Cardiac septum (tissue), 1 donor: ENCODE data around the gene CCDC86. TPM values are rescaled to one million over a fixed set of nuclear protein-coding genes. Genes with fewer than 3 reads are reported as not detected.

ENCODE experiments used
- DNase-seq: peaks from one replicate; pipeline ENCODE4 v3.0.0-alpha.2; 2020; ENCODE audit warnings: low spot score
- intact Hi-C: fragments of 100-400 bp; cut with DNase I; formaldehyde crosslinking; loops from one replicate; pipeline ENCODE4 v1.14.0; 2022
- total RNA-seq: library from RNA; stranded (reverse); fragmentation: NEBNext Ultra II Directional; extraction: Animal tissue kit (Norgen Biotek cat#: 25700); gene quantifications from one replicate; pipeline ENCODE4 v1.2.1, GENCODE V29; 2021
- donor health status: DM: no; HTN: no; CAD: no.

CCDC86 gene
- total RNA-seq, 1 donor from 2014 or later: 10.3 TPM

DNA sequence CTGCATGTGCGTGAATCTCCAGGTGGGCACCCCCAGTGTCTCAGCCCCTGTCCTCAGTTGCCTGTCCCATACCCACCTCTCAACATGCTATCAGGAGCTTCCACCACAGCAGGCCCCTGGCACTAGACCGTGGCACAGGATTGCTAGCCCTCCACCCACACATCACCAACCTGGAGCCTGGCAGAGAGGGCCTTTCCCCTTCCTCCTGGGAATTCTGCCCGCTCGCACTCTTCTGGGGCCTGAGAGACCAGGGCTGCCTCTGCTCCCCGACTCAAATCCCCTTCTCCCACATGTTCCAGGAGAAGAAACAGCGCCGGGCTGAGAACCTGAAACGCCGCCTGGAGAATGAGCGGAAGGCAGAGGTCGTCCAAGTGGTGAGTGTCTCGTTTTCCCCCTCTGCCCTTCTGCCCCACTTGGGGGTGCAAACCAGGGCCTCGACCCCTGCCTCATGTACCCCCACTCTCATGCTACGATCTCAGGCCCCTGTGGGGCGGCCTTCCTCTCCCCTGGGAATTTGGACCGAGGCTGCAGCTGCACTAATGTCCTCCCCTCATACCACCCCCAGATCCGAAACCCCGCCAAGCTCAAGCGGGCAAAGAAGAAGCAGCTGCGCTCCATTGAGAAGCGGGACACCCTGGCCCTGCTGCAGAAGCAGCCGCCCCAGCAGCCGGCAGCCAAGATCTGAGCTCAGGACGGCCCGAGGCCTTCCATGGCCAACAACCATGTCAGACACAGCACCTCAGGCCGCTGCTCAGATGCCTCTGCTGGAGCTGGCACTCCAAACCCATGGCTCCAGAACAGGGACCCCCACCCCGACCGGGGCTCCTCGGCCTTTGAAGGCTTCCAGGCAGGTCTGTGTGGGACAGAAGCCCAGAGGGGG lies 8.0 kb downstream of the CCDC86 start:
- intact Hi-C loops: loop anchor here (10.0 kb wide), 1 partner anchor 315 kb away; the partner anchor contains the start of gene VPS37C
- no peak for DNase-seq

DNA sequence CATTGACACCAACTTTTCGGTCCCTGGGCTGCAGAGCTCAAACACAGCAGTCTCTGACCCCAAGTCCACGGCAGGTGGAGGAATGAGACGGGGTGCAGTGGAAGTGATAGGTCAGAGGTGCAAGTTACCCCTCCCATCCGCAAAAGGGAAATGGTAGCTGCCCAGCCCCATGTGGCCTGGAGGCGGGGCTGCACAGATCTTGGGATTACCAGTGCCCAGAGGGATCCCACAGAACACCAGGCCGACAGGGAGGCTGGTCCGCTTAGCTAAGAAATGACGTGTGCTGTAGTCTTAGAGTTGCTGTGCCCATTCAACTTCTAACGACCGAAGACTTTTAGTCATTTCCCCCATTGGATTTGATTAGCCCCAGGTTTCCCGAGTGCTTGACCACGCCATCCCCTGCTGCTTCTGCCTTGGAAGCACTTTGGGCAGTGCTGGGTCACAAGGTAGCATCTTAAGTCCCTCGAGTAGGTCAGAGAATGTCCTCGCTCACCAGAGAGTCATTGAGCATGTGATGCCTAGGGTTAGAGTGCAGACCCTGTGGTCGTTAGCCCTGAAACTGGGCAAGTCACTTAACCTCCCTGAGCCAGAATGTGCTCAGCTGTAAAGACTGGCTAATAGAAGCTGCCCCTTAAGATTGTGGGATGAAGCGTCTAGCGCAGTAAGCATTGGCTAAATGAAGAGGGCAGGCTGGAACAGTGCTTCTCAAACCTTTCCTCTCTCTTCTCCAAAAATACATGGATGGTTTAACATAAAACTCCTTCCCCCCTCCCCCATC lies 9.6 kb downstream of the CCDC86 start:
- intact Hi-C loops: no loop called here

DNA sequence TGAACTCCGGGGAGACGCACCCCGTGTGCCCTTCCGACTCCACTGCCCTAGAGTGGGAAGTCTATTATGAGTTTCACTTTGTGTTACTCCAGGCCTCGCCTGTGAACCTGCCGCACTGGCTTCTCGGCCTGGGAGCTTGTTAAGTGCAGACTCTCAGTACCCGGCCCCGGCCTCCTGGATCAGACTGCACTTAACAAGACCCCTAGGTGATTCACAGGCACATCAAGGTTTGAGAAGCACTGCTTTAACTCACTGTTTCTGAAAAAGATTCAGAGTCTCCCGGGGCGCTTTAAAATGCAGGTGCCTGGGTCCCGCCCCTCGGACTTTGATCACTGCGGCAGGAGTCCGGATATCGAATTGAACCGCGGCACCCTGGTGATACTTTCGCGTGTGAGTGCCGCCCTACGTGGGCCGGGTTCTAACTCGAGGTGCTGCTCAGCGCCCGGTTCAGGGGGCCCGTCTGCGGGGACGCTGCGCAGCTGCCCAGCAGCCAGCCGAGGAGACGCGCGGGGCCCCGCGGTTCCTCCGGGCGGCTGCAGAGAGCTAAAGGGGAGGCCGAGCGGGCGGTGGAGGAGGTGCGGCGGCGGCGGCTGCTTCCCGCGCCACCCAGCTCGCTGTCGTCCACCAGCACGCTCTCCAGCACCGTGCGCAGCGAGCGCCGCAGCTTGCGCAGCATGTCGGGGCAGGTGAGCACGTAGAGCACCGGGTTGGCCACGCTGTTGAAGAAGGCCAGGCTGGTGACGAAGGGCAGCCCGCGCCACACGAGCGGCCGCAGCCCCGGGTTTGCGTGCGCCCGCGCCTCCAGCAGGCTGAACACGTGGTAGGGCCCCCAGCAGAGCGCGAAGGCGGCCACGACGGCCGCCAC lies 10.4 kb downstream of the CCDC86 start:
- intact Hi-C loops: no loop called here
- no peak for DNase-seq

More for the DNA sequence above, 9.6 kb downstream of the CCDC86 start:
- DNase-seq: no peak

DNA sequence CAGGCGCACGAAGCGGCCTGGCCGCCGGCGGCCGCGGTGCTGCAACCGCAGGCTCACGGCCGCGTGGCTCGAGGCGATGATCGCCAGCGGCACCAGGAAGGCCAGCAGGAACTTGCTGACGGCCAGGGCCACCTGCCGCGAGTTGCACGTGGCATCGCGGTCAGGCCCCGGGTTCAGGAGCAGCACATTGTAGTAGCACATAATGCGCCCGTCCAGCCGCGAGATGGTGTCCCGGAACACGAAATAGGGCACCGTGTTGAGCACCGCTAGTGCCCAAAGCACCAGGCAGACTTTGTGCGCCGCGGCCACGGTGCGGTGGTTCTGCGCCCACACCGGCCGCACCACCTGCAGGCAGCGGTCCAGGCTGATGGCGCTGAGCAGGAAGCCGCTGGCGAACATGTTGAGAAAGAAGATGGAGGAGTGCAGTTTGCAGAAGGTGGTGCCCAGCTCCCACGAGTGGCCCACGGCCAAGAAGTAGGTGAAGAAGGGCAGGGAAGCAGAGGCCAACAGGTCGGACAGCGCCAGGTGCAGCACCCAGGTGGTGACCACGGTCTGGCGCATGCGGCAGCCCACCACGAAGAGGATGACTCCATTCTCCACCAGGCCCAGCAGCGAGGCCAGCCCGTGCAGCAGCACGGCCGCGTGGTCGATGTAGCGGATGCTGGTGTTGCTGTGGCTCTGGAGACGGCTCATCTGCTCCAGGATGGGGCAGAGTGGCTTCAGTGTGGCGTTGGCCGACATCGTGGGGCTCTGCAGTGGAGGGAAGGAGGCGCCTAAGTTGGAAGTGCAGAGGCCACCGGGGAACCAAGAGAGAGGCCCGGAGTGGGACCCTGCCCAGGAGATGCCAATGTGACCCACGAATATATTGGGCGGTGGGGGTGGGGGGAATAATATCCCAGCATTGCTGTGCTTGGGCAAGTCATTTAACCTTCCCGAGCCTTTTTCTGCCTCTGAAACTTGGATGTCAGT lies 11.4 kb downstream of the CCDC86 start:
- intact Hi-C loops: no loop called here

GRCh38 chr11:60854140-60854846 lies 12.4 kb downstream of the CCDC86 start:
- intact Hi-C loops: no loop called here
- no peak for DNase-seq

More for the DNA sequence above, 11.4 kb downstream of the CCDC86 start:
- no peak for DNase-seq

GRCh38 chr11:60854847-60855725 lies 13.2 kb downstream of the CCDC86 start:
- no peak for DNase-seq
- intact Hi-C loops: no loop called here

DNA sequence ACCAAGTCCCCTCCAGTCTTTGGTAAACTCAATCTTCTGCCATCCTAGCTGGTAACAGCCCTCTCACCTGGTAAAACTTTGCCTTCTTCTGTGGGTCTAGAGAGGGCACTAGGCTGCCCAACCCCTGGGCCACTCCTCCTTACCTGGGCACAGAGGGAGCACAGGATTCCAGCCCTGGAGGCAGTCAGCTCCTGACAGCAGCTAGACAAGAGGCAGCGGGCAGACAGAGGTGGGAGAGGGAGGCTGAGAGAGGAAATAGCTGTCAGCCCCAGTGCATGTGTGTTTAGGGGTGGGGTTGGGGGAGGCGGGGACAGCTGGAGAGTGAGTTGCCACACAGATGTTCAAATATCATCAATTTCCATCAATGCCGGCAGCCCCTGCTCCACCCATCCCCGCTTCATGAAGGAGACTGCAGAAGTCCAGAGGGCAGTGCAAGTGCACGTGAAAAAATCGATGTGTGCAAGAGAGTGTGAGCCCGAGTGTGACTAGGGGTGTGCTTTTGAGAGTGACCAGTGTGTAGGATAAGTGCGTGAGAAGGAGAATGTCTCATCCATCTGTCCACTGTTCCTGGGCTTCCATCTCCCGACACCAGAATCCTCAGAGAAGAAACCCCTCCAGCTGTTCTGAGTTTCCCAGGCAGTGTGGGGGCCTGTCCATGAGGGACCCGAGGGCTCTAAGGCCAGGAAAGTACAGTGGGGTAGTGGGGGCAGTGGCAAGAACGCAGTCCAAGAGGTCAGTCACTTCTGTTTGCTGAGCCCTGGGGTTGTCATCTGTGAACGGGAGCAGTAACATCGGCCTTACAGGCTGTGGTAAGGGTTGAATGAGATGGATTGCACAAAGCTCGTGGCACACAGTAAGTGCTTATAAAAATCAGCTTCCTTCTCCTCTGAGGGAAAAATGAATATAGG lies 14.1 kb downstream of the CCDC86 start, which contains the start of gene PTGDR2:
Gene PTGDR2, minus strand, starts transcription at position 225 of the 908 bp plus-strand sequence. CDS start 2,228 bp downstream, outside the sequence.
- intact Hi-C loops: no loop called here
- DNase-seq: no peak

GRCh38 chr11:60857378-60858232 lies 15.7 kb downstream of the CCDC86 start:
- intact Hi-C loops: no loop called here
- no peak for DNase-seq

DNA sequence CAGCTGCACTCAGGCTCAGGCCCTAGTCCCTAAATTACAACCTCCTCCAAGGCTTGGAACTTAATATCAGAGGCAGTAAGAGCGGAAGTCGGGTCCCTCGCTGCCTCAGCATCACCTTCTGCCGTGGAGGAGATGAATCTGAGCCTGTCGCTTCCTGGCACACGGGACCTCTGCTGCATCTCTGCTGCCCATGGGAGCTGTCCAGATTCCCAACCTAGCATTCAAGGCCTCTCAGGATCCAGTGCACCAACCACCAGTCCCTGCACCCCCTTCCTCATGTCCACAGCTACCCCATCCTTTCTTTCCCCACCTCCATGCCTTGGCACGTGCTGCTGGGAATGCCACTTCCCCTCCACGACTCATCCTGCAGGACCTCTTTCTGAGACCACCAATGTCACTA lies 16.3 kb downstream of the CCDC86 start:
- intact Hi-C loops: no loop called here
- DNase-seq: no peak

DNA sequence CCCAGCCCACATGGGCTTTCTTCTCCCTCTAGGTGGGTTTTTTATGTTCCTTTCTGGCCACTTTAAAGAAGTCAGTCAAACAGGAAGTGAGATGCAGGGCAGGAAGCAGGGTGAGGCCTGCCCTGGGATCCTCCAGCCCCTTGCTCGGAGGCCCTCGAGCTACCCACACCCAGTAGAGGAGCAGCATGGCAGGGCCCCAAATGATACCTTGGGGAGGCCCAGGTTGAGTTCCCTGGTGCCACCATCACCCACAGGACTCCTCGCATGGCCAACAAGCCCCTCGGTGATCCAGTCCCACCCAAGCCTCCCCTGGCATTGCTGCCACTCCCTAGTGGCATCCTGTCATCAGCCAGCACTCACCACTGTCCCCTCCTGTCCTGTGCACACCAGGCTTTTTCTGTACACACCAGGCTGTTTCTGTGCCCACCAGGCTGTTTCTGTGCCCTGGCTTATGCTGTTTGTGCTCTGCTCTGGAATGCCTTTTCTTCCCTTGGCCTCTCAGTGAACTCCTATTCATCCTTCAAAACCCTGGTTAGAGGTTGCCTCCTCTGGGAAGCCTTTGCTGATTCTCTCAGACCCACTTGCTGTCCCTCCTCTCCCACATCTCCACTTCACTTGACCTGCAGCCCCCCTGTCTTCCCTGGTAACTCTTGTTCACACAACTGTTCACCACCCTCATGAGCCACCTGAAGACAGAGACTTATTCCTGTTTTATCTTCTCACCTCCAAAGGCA lies 17.0 kb downstream of the CCDC86 start:
- intact Hi-C loops: no loop called here
- no peak for DNase-seq

DNA sequence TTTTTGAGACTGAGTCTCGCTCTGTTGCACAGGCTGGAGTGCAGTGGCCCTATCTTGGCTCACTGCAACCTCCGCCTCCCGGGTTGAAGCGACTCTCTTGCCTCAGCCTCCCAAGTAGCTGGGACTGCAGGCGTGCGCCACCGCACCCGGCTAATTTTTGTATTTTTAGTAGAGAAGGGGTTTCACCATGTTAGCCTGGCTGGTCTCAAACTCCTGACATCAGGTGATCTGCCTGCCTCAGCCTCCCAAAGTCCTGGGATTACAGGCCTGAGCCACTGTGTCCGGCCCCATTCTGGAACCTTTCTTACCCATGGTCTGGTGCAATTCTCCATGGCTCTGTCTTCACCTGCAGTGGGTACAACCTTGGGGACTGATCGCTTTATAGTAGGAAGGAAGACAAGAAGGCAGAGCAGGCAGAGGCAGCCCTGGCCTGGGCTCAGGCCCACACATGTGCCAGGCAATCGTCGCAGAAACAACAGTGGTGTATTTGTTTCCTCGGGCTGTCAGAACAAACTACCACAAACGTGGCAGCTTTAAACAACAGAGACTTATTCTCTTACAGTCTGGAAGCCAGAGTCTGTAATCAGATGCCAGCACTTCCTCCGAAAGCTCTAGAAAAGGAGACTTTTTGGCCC lies 17.8 kb downstream of the CCDC86 start:
- intact Hi-C loops: no loop called here

GRCh38 chr11:60860943-60861342 lies 19.0 kb downstream of the CCDC86 start:
- no peak for DNase-seq
- intact Hi-C loops: no loop called here

More for the DNA sequence above, 17.8 kb downstream of the CCDC86 start:
- no peak for DNase-seq

GRCh38 chr11:60862171-60862570 lies 20.3 kb downstream of the CCDC86 start:
- peak; percentile 62 for DNase-seq
- intact Hi-C loops: no loop called here
